Ishikawa (cell line): ENCODE measurements around the gene NCKAP1.

Source experiments
- CEBPB ChIP-seq: IDR thresholded peaks from 2 replicates; pipeline ENCODE4 v1.6.1; 2012
- CREB1 ChIP-seq: IDR thresholded peaks from 2 replicates; pipeline ENCODE4 v1.6.1; 2012; ENCODE audit warnings: low read depth
- EGR1 ChIP-seq: IDR thresholded peaks from 2 replicates; pipeline ENCODE4 v1.6.1; 2012
- EP300 ChIP-seq: IDR thresholded peaks from 2 replicates; pipeline ENCODE4 v1.6.1; 2012; ENCODE audit warnings: borderline replicate concordance
- FOXM1 ChIP-seq: IDR thresholded peaks from 2 replicates; pipeline ENCODE4 v1.6.1; 2012; ENCODE audit warnings: low read depth, borderline replicate concordance
- MAX ChIP-seq: IDR thresholded peaks from 2 replicates; pipeline ENCODE4 v1.6.1; 2012
- NFIC ChIP-seq: IDR thresholded peaks from 2 replicates; pipeline ENCODE4 v1.6.1; 2012
- RAD21 ChIP-seq: IDR thresholded peaks from 2 replicates; pipeline ENCODE4 v1.6.1; 2012; ENCODE audit warnings: low read depth
- REST ChIP-seq: IDR thresholded peaks from 2 replicates; pipeline ENCODE4 v1.6.1; 2012; ENCODE audit warnings: low read depth, mild to moderate bottlenecking
- TAF1 ChIP-seq: IDR thresholded peaks from 2 replicates; pipeline ENCODE4 v1.6.1; 2012; ENCODE audit warnings: low read depth, mild to moderate bottlenecking
- TCF12 ChIP-seq: IDR thresholded peaks from 2 replicates; pipeline ENCODE4 v1.6.1; 2012; ENCODE audit warnings: low read depth
- TEAD4 ChIP-seq: IDR thresholded peaks from 2 replicates; pipeline ENCODE4 v1.6.1; 2012
- USF1 ChIP-seq: IDR thresholded peaks from 2 replicates; pipeline ENCODE4 v1.6.1; 2012
- YY1 ChIP-seq: IDR thresholded peaks from 2 replicates; pipeline ENCODE4 v1.6.1; 2012; ENCODE audit warnings: low read depth
- ZBTB7A ChIP-seq: IDR thresholded peaks from 2 replicates; pipeline ENCODE4 v1.6.1; 2012; ENCODE audit warnings: low read depth

NCKAP1 gene

GRCh38 chr2:183060571-183061231 is 22.4 kb upstream of the NCKAP1 start:
- TF ChIP-seq CREB1 (no peak), TAF1 (no peak), EP300 (no peak)

DNA sequence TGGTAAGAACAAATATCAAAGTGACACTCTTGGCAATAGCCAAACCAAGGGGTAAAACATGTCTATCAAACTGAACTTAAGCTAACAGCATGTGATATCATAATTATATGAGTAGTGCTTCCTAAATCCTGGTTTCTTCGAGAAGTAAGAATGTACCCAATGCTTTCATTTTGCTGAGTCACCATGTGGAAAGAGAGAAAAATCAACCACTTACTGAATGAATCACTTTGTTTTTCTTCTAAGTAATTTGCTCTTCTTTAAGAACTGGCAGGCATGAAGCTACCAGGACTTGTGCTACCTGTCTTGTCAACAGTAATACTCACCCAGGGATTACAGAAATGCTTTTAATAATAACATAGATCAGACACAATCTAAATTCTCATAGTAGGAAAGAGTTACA is 21.3 kb upstream of the NCKAP1 start:
- TF ChIP-seq EP300 (no peak), FOXM1 (no peak), YY1 (no peak), CREB1 (no peak), MAX (no peak), NFIC (no peak), USF1 (no peak)

GRCh38 chr2:183057333-183057985 is 19.2 kb upstream of the NCKAP1 start:
- TF ChIP-seq MAX (no peak), CREB1 (no peak), RAD21 (no peak), FOXM1 (no peak), EGR1 (no peak), TCF12 (no peak), ZBTB7A (no peak), YY1 (no peak), REST (no peak), NFIC (no peak), USF1 (no peak), TAF1 (no peak), TEAD4 (no peak), EP300 (no peak), CEBPB (no peak)

DNA sequence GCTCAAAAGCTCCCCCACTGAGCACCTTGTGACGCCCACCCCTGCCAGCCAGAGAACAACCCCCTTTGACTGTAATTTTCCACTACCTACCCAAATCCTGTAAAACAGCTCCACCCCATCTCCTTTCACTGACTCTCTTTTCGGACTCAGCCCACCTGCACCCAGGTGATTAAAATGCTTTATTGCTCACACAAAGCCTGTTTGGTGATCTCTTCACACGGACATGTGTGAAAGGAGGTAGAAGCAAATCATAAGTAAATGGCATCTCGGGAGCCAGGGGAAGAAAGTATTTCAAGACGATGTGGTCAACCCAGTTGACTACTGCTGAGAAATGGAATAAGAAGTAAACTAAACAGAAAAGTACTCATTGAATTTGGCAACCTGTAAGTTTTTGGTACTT is 11.2 kb upstream of the NCKAP1 start:
- TF ChIP-seq CREB1 (no peak), ZBTB7A (no peak), USF1 (no peak), FOXM1 (no peak), MAX (no peak), TEAD4 (no peak), CEBPB (no peak)

- TF ChIP-seq USF1 (no peak), YY1 (no peak)
These were observed 2.3 kb upstream of the NCKAP1 start for GRCh38 chr2:183040604-183041003.

GRCh38 chr2:183037553-183038340 is 510 bp downstream of the NCKAP1 start:
- TF ChIP-seq CREB1 (no peak), EP300 (no peak), ZBTB7A (peak; percentile 39; the same call in 1 of the 2 replicates), NFIC (no peak; the same call in 1 of the 2 replicates), TCF12 (no peak), MAX (no peak), TEAD4 (no peak), EGR1 (0 out of 2 replicates have a peak, but pooled peaks have one; percentile 26), YY1 (peak; percentile 51; the same call in 1 of the 2 replicates), CEBPB (no peak), USF1 (no peak)
